ENCODE measurements around the gene PLD6. TPM values are rescaled to one million over a fixed set of nuclear protein-coding genes. Genes with fewer than 3 reads are reported as not detected.

The PLD6 gene
- total RNA-seq, 1 experiment from 2014 or later = 4.2 TPM

GRCh38 chr17:17232303-17232621 is 26.1 kb upstream of the PLD6 start:
- intact Hi-C loops (cut with micrococcal nuclease; ENCODE audit: unreplicated experiment) (no loop called here), in situ Hi-C loops (cut with HindIII; ENCODE audit: low pct_unique_long_range_greater_than_20kb, low sequenced_read_pairs) (no loop called here)
- ChIA-PET CTCF (no interaction called here), POLR2A (no interaction called here)
- DNase-seq (ENCODE audit: low read depth, low spot score) = no peak
- Histone ChIP-seq H3K27ac (ENCODE audit: low read length) (no peak overlapping the region), H3K27me3 (ENCODE audit: control insufficient read depth, insufficient read depth, low read length) (no peaks in the 10 kb centered on the region), H3K4me1 (ENCODE audit: control insufficient read depth, insufficient read depth, low read length) (no peaks in the 10 kb centered on the region), H3K9me3 (ENCODE audit: control insufficient read depth, insufficient read depth, low read depth, low read length) (no peaks in the 10 kb centered on the region), H3K36me3 (ENCODE audit: control insufficient read depth, insufficient read depth, low read length) (peaks cover 8% of the 10 kb centered on the region), H3K4me3 (ENCODE audit: low read depth in 2 of 2, low read length in 2 of 2) (no peak overlapping the region)
- ATAC-seq = no peak
- BruUV-seq (replicated peaks) = no TSS peak
- no peak for TF ChIP-seq SIN3A (IDR thresholded peaks at IDR 0.05; ENCODE audit: borderline replicate concordance, insufficient read depth, low read depth, low read length)
- no peak for TF ChIP-seq TCF7L2 (IDR thresholded peaks at IDR 0.05; ENCODE audit: low read depth, low read length)

- in situ Hi-C loops (cut with HindIII; ENCODE audit: low pct_unique_long_range_greater_than_20kb, low sequenced_read_pairs) (no loop called here), intact Hi-C loops (cut with micrococcal nuclease; ENCODE audit: unreplicated experiment) (no loop called here)
- POLR2A ChIA-PET = no interaction called here
- DNase-seq (ENCODE audit: low read depth, low spot score) = no peak
- Histone ChIP-seq H3K27me3 (ENCODE audit: control insufficient read depth, insufficient read depth, low read length) (no peaks in the 10 kb centered on the region), H3K4me1 (ENCODE audit: control insufficient read depth, insufficient read depth, low read length) (no peaks in the 10 kb centered on the region), H3K4me3 (ENCODE audit: low read depth in 2 of 2, low read length in 2 of 2) (no peak overlapping the region), H3K36me3 (ENCODE audit: control insufficient read depth, insufficient read depth, low read length) (peaks cover 8% of the 10 kb centered on the region), H3K9me3 (ENCODE audit: control insufficient read depth, insufficient read depth, low read depth, low read length) (no peaks in the 10 kb centered on the region), H3K27ac (ENCODE audit: low read length) (no peak overlapping the region)
- no TSS peak for BruUV-seq (replicated peaks)
- CTCF ChIA-PET = no interaction called here
- TF ChIP-seq SIN3A (IDR thresholded peaks at IDR 0.05; ENCODE audit: borderline replicate concordance, insufficient read depth, low read depth, low read length) (no peak), REST (IDR thresholded peaks at IDR 0.05; ENCODE audit: insufficient read depth in 1 of 2, low read depth in 2 of 2, low read length in 1 of 2) (no peak), TCF7L2 (IDR thresholded peaks at IDR 0.05; ENCODE audit: low read depth, low read length) (no peak), CTCF (IDR thresholded peaks at IDR 0.05) (no peak)
- ATAC-seq = no peak
These were observed 25.6 kb upstream of the PLD6 start for GRCh38 chr17:17231621-17232302.

GRCh38 chr17:17229416-17230384 is 23.6 kb upstream of the PLD6 start:
- ChIA-PET POLR2A (no interaction called here), CTCF (no interaction called here)
- in situ Hi-C loops (cut with HindIII; ENCODE audit: low pct_unique_long_range_greater_than_20kb, low sequenced_read_pairs) = no loop called here
- intact Hi-C loops (cut with micrococcal nuclease; ENCODE audit: unreplicated experiment) = no loop called here
- no TSS peak for BruUV-seq (replicated peaks)
- H3K36me3 ChIP-seq (ENCODE audit: control insufficient read depth, insufficient read depth, low read length) = peaks cover 15% of the 10 kb centered on the region
- H3K9me3 ChIP-seq (ENCODE audit: control insufficient read depth, insufficient read depth, low read depth, low read length) = no peaks in the 10 kb centered on the region
- no peaks in the 10 kb centered on the region for H3K4me1 ChIP-seq (ENCODE audit: control insufficient read depth, insufficient read depth, low read length)
- ATAC-seq (no peak), DNase-seq (ENCODE audit: low read depth, low spot score) (no peak)
- no peak overlapping the region for H3K4me3 ChIP-seq (ENCODE audit: low read depth in 2 of 2, low read length in 2 of 2)
- no peak overlapping the region for H3K27ac ChIP-seq (ENCODE audit: low read length)
- no peak for TF ChIP-seq SIN3A (IDR thresholded peaks at IDR 0.05; ENCODE audit: borderline replicate concordance, insufficient read depth, low read depth, low read length)
- TF ChIP-seq REST (IDR thresholded peaks at IDR 0.05; ENCODE audit: insufficient read depth in 1 of 2, low read depth in 2 of 2, low read length in 1 of 2) = no peak
- no peak for TF ChIP-seq POLR2AphosphoS5 (IDR thresholded peaks at IDR 0.05; ENCODE audit: low read depth, low read length)
- TF ChIP-seq CTCF (IDR thresholded peaks at IDR 0.05) = no peak
- TF ChIP-seq TCF7L2 (IDR thresholded peaks at IDR 0.05; ENCODE audit: low read depth, low read length) = no peak
- no peaks in the 10 kb centered on the region for H3K27me3 ChIP-seq (ENCODE audit: control insufficient read depth, insufficient read depth, low read length)
